HepG2 (cell line): ENCODE results near the gene UCN2. TPM values are rescaled to one million over a fixed set of nuclear protein-coding genes. Genes with fewer than 3 reads are reported as not detected.

Experiments
- ATAC-seq: fragments of 200-7000 bp; cut with Tn5 transposase; 3 replicates; pipeline ENCODE4 v1.9.1; 2020; ENCODE audit warnings: mild to moderate bottlenecking, moderate library complexity
- BruUV-seq: library from RNA; stranded (reverse); fragments of 400-500 nt; replicated peaks from 2 replicates; lab custom pipeline; 2021; lab: Mats Ljungman, UMichigan
- CTCF ChIA-PET: fragments of 300-600 bp; formaldehyde crosslinking; extraction: SDS; loops from one replicate; lab custom pipeline; 2021; ENCODE audit warnings: low total read pairs, inconsistent platforms, low intra/inter-chr PET ratio; lab: Yijun Ruan, JAX
- POLR2A ChIA-PET: fragments of 350-600 bp; sonication (Branson Sonifier 250); formaldehyde crosslinking; loops from one replicate; lab custom pipeline; 2020; ENCODE audit warnings: antibody characterized with exemption, inconsistent platforms; lab: Yijun Ruan, JAX
- DNase-seq: peaks from one replicate; pipeline ENCODE4 v3.0.0-alpha.2; 2015; ENCODE audit warnings: low spot score
- FAIRE-seq: peaks from 3 replicates; lab custom pipeline; 2011; peaks lifted over from hg19 to GRCh38; lab: Jason Lieb, UNC
- H2AFZ ChIP-seq: one replicate; pipeline ENCODE4 v1.6.1; 2011; ENCODE audit warnings: low read length, inconsistent platforms
- H3K27ac ChIP-seq: fragments of 300-600 bp; 3 replicates; pipeline ENCODE4 v1.8.0; 2011; ENCODE audit warnings: mixed run types, mild to moderate bottlenecking, mixed read lengths, low read length, inconsistent platforms; ENCODE audit not compliant: insufficient read depth; ENCODE audit errors: extremely low read length
- H3K27me3 ChIP-seq, 2 experiments: fragments of 200-600 bp in 1 of 2; 2 replicates in 1 of 2; 3 replicates in 1 of 2; pipeline versions ENCODE4 v1.6.0 to v1.8.0; 2011; ENCODE audit warnings: low read length in 2 of 2, mild to moderate bottlenecking in 2 of 2, moderate library complexity in 2 of 2, inconsistent platforms in 1 of 2; ENCODE audit not compliant: insufficient read depth in 2 of 2, control insufficient read depth in 1 of 2
- H3K36me3 ChIP-seq, 2 experiments: fragments of 200-600 bp in 1 of 2; replicated peaks in 1 of 2; 2 replicates in 1 of 2; 3 replicates in 1 of 2; pipeline versions ENCODE4 v1.5.1 to v1.8.0; 2011; ENCODE audit warnings: low read length in 2 of 2, inconsistent platforms in 1 of 2; ENCODE audit not compliant: insufficient read depth in 2 of 2, control insufficient read depth in 1 of 2
- H3K4me1 ChIP-seq: 2 replicates; pipeline ENCODE4 v1.5.1; 2012; ENCODE audit warnings: low read length, inconsistent platforms; ENCODE audit not compliant: insufficient read depth
- H3K4me2 ChIP-seq: 2 replicates; pipeline ENCODE4 v1.6.0; 2011; ENCODE audit warnings: low read depth, low read length, inconsistent platforms
- H3K4me3 ChIP-seq, 3 experiments: fragments of 200-600 bp in 1 of 3; sonication (generic), shearing (Covaris generic) in 1 of 3; replicated peaks in 1 of 3; 2 replicates each; pipeline ENCODE4 v1.5.1; 2011 to 2016; ENCODE audit warnings: low read length in 3 of 3, inconsistent platforms in 2 of 3, low read depth in 2 of 3, mild to moderate bottlenecking in 2 of 3, control low read depth in 1 of 3, mixed read lengths in 1 of 3; ENCODE audit not compliant: insufficient read depth in 1 of 3
- H3K79me2 ChIP-seq: one replicate; pipeline ENCODE4 v1.6.1; 2011; ENCODE audit warnings: low read length, inconsistent platforms; ENCODE audit not compliant: insufficient read depth
- H3K9ac ChIP-seq: 2 replicates; pipeline ENCODE4 v1.6.0; 2011; ENCODE audit warnings: mild to moderate bottlenecking, low read depth, low read length, inconsistent platforms; ENCODE audit not compliant: insufficient read depth
- H3K9me3 ChIP-seq: 2 replicates; pipeline ENCODE4 v1.5.1; 2012; ENCODE audit warnings: mild to moderate bottlenecking, low read length
- H4K20me1 ChIP-seq: 2 replicates; pipeline ENCODE4 v1.6.0; 2011; ENCODE audit warnings: inconsistent platforms, mild to moderate bottlenecking, low read length, moderate library complexity; ENCODE audit not compliant: insufficient read depth
- CEBPB ChIP-seq: IDR thresholded peaks from 2 replicates; pipeline ENCODE4 v1.6.1; 2011; ENCODE audit warnings: low read depth, low read length, improper control_type of control experiment, borderline replicate concordance
- GPN1 ChIP-seq: sonication (generic); formaldehyde crosslinking; IDR thresholded peaks from 2 replicates; pipeline ENCODE4 v1.5.1; 2020; ENCODE audit warnings: missing genetic modification reagents, borderline replicate concordance
- REL ChIP-seq: sonication (generic); formaldehyde crosslinking; conservative IDR thresholded peaks from 2 replicates; pipeline ENCODE4 v1.8.0; 2022; ENCODE audit warnings: mild to moderate bottlenecking, missing genetic modification reagents, moderate library complexity
- RFX1 ChIP-seq: fragments of 450-650 bp; IDR thresholded peaks from 2 replicates; pipeline ENCODE4 v1.6.1; 2017
- SRSF1 ChIP-seq: fragments of 200-400 bp; formaldehyde crosslinking; optimal IDR thresholded peaks from 2 replicates; pipeline ENCODE3; 2017; ENCODE audit warnings: mild to moderate bottlenecking, low read depth, low read length, moderate library complexity
- ZNF660 ChIP-seq: sonication (generic); formaldehyde crosslinking; IDR thresholded peaks from 2 replicates; pipeline ENCODE4 v1.5.1; 2020; ENCODE audit warnings: mild to moderate bottlenecking, low read depth, missing genetic modification reagents, borderline replicate concordance
- ZNF766 ChIP-seq: sonication (generic); formaldehyde crosslinking; IDR thresholded peaks from 2 replicates; pipeline ENCODE4 v1.5.0; 2020; ENCODE audit warnings: missing genetic modification reagents, borderline replicate concordance
- WGBS: methylation state at CpG from one replicate; pipeline ENCODE4 v1.1.6; 2017; ENCODE audit warnings: low lambda C conversion rate; 5-methylcytosine and 5-hydroxymethylcytosine counted together
- in situ Hi-C: cut with HindIII; loops from 2 replicates; pipeline ENCODE4 v1.10.0; 2017; ENCODE audit warnings: low pct_unique_long_range_greater_than_20kb; ENCODE audit not compliant: extremely low pct_ligation_motif_present
- intact Hi-C: fragments of 100-400 bp; cut with micrococcal nuclease; formaldehyde crosslinking; loops from one replicate; pipeline ENCODE4 v1.10.0; 2022; ENCODE audit not compliant: unreplicated experiment
- polyA plus RNA-seq, 8 experiments: library from polyadenylated mRNA; depleted of rRNA in 3 of 8; stranded (reverse) in 7 of 8; unstranded in 1 of 8; fragments of >200 nt; fragmentation: Illumina TruSeq in 4 of 8; extraction: Trizol in 4 of 8; gene quantifications; 2 replicates each; pipeline versions ENCODE4 v1.2.1 to v1.2.3, GENCODE V29; 2011 to 2016; ENCODE audit warnings: low read depth in 4 of 8, missing spikeins in 1 of 8, mixed read lengths in 1 of 8; ENCODE audit not compliant: insufficient read depth in 1 of 8
- total RNA-seq, 5 experiments: library from RNA; depleted of rRNA; stranded (reverse); fragments of >200 nt; fragmentation: Illumina TruSeq; extraction: Trizol; gene quantifications; 2 replicates each; pipeline ENCODE4 v1.2.3, GENCODE V29; 2016; ENCODE audit warnings: low read depth in 1 of 5
- TF ChIP-seq, protein P1 (sequence below): sonication (generic); formaldehyde crosslinking; IDR thresholded peaks from 2 replicates; pipeline ENCODE4 v1.4.0; 2020; ENCODE audit warnings: missing genetic modification reagents, low read depth, mild to moderate bottlenecking, borderline replicate concordance
- TF ChIP-seq, protein P2 (sequence below): sonication (generic); formaldehyde crosslinking; IDR thresholded peaks from 2 replicates; pipeline ENCODE4 v1.4.0; 2020; ENCODE audit warnings: missing genetic modification reagents, borderline replicate concordance
- TF ChIP-seq, protein P3 (sequence below): fragments of 450-650 bp; IDR thresholded peaks from 2 replicates; pipeline ENCODE4 v1.6.1; 2017; ENCODE audit warnings: mild to moderate bottlenecking

Gene UCN2
- total and polyA plus RNA-seq, 2 of the 13 experiments (the other 11 are each of a cell fraction or from before 2014, with no cell fraction given), result 0.07 to 1.5 TPM

DNA sequence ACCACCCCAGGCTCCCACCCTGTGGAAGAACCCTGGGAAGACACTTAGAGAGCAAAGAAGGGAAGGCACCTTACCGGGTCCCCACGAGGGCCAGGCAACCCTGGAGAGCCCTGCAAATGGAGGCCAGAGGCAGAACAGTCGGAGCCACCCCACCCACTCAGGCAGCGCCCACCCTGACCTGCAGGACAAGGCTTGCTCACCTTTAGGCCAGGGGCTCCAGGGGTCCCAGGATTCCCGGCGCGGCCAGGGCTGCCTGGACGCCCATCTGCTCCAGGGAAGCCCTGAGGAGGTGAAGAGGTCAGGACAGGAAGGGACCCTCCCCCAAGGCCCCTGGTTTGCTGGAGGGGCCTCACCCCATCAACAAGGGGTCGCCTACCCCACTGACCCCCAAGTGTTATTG is 21.3 kb upstream of the UCN2 start:
- Histone ChIP-seq H4K20me1 (no peaks in the 10 kb centered on the region), H3K9ac (no peak overlapping the region), H2AFZ (no peak overlapping the region), H3K9me3 (no peaks in the 10 kb centered on the region), H3K27ac (no peak overlapping the region), H3K36me3 (no peaks in the 10 kb centered on the region), H3K79me2 (no peaks in the 10 kb centered on the region), H3K27me3 (0 out of 5 replicates have a peak, but pooled peaks cover 0 to 4% of the 10 kb centered on the region in 2 experiments), H3K4me2 (no peak overlapping the region), H3K4me3 (no peak overlapping the region), H3K4me1 (peaks cover 18% of the 10 kb centered on the region)
- ATAC-seq, result no peak
- WGBS, result no CpG with 5 or more reads among the region's 9 CpGs
- TF ChIP-seq GPN1 (CRISPR knock-in tag) (no peak), ZNF660 (no peak), CEBPB (no peak), ZNF766 (no peak), RFX1 (no peak)
- TF ChIP-seq, protein P1, sequence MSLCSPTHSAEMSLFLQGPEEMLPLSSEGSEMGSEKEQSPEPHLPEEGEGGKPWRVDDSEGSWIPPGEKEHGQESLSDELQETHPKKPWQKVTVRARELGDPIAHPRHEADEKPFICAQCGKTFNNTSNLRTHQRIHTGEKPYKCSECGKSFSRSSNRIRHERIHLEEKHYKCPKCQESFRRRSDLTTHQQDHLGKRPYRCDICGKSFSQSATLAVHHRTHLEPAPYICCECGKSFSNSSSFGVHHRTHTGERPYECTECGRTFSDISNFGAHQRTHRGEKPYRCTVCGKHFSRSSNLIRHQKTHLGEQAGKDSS (CRISPR knock-in tag), result no peak
- no peak for FAIRE-seq
- POLR2A ChIA-PET, result no interaction called here
- intact Hi-C loops, result no loop called here
- CTCF ChIA-PET, result no interaction called here
- no TSS peak for BruUV-seq
- in situ Hi-C loops, result no loop called here
- DNase-seq, result no peak

DNA sequence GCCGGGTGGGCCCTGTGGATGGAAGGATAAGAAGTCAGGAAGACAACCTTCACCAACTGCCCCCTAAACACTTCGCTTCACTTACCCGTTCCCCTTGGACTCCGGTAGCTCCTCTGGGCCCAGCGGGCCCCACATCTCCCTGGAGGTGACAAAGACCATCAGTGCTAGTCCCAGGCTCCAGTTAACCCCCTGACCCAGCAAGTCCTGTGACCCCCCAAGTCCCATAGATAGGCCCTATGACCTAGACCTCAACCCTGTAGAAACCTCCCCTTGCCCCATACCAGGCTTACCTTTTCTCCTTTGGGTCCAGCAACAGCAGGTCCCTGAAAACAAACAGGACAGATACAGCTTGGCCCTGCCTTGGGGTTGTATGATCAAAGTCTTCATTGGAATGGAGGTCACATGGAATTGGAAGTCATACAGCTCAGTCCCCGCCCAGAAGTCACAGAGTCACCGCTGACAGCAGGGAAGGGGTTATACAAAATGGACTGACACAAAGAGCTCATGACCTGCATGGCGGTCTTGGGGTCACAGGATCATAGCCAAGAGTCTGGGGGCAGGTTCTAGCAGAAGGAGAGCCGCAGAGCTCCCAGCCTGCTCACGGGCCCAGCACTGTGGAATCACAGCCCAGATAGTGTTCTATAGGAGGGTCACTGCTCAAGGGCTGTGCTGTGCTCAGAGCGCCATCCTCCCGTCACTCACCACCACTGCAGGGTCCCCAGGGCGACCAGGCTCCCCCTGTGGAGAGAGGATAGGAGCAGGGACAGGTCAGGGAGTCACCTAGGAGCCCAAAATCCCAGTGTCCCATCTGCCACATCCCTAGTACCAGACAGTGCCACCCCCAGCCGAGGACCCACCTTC is 18.3 kb upstream of the UCN2 start:
- in situ Hi-C loops (no loop called here), intact Hi-C loops (no loop called here)
- Histone ChIP-seq H3K4me1 (peaks cover 15% of the 10 kb centered on the region), H3K27ac (no peak overlapping the region), H3K4me3 (no peak overlapping the region), H2AFZ (no peak overlapping the region), H4K20me1 (no peaks in the 10 kb centered on the region), H3K4me2 (peak overlapping the region; percentile 35; the same call in 1 of the 2 replicates), H3K79me2 (no peaks in the 10 kb centered on the region), H3K27me3 (no peaks in the 10 kb centered on the region), H3K9ac (no peak overlapping the region), H3K9me3 (no peaks in the 10 kb centered on the region), H3K36me3 (no peaks in the 10 kb centered on the region; a peak in 1 of 5 replicates)
- FAIRE-seq, result no peak
- peak; percentile 61 for ATAC-seq
- 50% methylated on average over 10 of the region's 14 CpGs for WGBS
- BruUV-seq, result no TSS peak
- peak; percentile 36 for DNase-seq
- ChIA-PET CTCF (no interaction called here), POLR2A (interaction anchor here (0.6 kb wide), 1 partner anchor 25 kb away, joined by 3 read pairs; no protein-coding TSS in a partner anchor)
- TF ChIP-seq REL (CRISPR knock-in tag), result no peak
- TF ChIP-seq, protein P2, sequence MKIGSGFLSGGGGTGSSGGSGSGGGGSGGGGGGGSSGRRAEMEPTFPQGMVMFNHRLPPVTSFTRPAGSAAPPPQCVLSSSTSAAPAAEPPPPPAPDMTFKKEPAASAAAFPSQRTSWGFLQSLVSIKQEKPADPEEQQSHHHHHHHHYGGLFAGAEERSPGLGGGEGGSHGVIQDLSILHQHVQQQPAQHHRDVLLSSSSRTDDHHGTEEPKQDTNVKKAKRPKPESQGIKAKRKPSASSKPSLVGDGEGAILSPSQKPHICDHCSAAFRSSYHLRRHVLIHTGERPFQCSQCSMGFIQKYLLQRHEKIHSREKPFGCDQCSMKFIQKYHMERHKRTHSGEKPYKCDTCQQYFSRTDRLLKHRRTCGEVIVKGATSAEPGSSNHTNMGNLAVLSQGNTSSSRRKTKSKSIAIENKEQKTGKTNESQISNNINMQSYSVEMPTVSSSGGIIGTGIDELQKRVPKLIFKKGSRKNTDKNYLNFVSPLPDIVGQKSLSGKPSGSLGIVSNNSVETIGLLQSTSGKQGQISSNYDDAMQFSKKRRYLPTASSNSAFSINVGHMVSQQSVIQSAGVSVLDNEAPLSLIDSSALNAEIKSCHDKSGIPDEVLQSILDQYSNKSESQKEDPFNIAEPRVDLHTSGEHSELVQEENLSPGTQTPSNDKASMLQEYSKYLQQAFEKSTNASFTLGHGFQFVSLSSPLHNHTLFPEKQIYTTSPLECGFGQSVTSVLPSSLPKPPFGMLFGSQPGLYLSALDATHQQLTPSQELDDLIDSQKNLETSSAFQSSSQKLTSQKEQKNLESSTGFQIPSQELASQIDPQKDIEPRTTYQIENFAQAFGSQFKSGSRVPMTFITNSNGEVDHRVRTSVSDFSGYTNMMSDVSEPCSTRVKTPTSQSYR, result no peak
- TF ChIP-seq, protein P3, sequence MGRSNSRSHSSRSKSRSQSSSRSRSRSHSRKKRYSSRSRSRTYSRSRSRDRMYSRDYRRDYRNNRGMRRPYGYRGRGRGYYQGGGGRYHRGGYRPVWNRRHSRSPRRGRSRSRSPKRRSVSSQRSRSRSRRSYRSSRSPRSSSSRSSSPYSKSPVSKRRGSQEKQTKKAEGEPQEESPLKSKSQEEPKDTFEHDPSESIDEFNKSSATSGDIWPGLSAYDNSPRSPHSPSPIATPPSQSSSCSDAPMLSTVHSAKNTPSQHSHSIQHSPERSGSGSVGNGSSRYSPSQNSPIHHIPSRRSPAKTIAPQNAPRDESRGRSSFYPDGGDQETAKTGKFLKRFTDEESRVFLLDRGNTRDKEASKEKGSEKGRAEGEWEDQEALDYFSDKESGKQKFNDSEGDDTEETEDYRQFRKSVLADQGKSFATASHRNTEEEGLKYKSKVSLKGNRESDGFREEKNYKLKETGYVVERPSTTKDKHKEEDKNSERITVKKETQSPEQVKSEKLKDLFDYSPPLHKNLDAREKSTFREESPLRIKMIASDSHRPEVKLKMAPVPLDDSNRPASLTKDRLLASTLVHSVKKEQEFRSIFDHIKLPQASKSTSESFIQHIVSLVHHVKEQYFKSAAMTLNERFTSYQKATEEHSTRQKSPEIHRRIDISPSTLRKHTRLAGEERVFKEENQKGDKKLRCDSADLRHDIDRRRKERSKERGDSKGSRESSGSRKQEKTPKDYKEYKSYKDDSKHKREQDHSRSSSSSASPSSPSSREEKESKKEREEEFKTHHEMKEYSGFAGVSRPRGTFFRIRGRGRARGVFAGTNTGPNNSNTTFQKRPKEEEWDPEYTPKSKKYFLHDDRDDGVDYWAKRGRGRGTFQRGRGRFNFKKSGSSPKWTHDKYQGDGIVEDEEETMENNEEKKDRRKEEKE, result no peak
- no peak for TF ChIP-seq SRSF1
